Endothelial cell of umbilical vein (primary cell): Measurements from ENCODE around the gene PTPN2. TPM values are rescaled to one million over a fixed set of nuclear protein-coding genes. Genes with fewer than 3 reads are reported as not detected.

Experiments used
- BruUV-seq: library from RNA; stranded (reverse); fragments of 400-500 nt; replicated peaks from 2 replicates; lab custom pipeline; 2021; lab: Mats Ljungman, UMichigan
- CTCF ChIA-PET: fragments of 300-600, 350-600 bp; sonication (Branson Sonifier 250); formaldehyde crosslinking; loops from one replicate; lab custom pipeline; 2021; ENCODE audit warnings: antibody characterized with exemption, inconsistent platforms; lab: Charles Lee
- POLR2A ChIA-PET: fragments of 300-600, 350-600 bp; sonication (Branson Sonifier 250); formaldehyde crosslinking; loops from one replicate; lab custom pipeline; 2021; ENCODE audit warnings: antibody characterized with exemption, inconsistent platforms; lab: Charles Lee
- DNase-seq: peaks from one replicate; pipeline ENCODE4 v3.0.0-alpha.2; 2011; ENCODE audit warnings: low read depth, low spot score
- FAIRE-seq: peaks from 2 replicates; lab custom pipeline; 2011; peaks lifted over from hg19 to GRCh38; lab: Jason Lieb, UNC
- H2AFZ ChIP-seq: 2 replicates; pipeline ENCODE4 v1.6.0; 2012; ENCODE audit warnings: low read depth, low read length, control low read depth, inconsistent platforms
- H3K27ac ChIP-seq: 2 replicates; pipeline ENCODE4 v1.5.1; 2011; ENCODE audit warnings: low read depth, mild to moderate bottlenecking, control low read depth, low read length, moderate library complexity; ENCODE audit not compliant: insufficient read depth
- H3K27me3 ChIP-seq, 2 experiments: 2 replicates each; pipeline versions ENCODE4 v1.6.0 to v1.6.1; 2011; ENCODE audit warnings: low read length in 2 of 2, mixed read lengths in 1 of 2; ENCODE audit not compliant: control insufficient read depth in 2 of 2, insufficient read depth in 2 of 2
- H3K36me3 ChIP-seq, 2 experiments: 2 replicates in 1 of 2; 3 replicates in 1 of 2; pipeline ENCODE4 v1.5.1; 2011; ENCODE audit warnings: low read length in 2 of 2, mild to moderate bottlenecking in 1 of 2, moderate library complexity in 1 of 2; ENCODE audit not compliant: control insufficient read depth in 2 of 2, insufficient read depth in 2 of 2; ENCODE audit errors: extremely low read depth in 1 of 2
- H3K4me1 ChIP-seq: 3 replicates; pipeline ENCODE4 v1.5.1; 2011; ENCODE audit warnings: mild to moderate bottlenecking, low read length; ENCODE audit not compliant: control insufficient read depth, insufficient read depth; ENCODE audit errors: extremely low read depth
- H3K4me2 ChIP-seq: 2 replicates; pipeline ENCODE4 v1.6.1; 2011; ENCODE audit warnings: low read length, control low read depth, mixed read lengths; ENCODE audit not compliant: insufficient read depth
- H3K4me3 ChIP-seq, 3 experiments: fragments of 200-600 bp in 1 of 3; sonication (generic), shearing (Covaris generic) in 1 of 3; replicated peaks in 1 of 3; 2 replicates each; pipeline ENCODE4 v1.5.1; 2011 to 2016; ENCODE audit warnings: control low read depth in 3 of 3, low read length in 3 of 3, mild to moderate bottlenecking in 2 of 3, inconsistent platforms in 1 of 3, low read depth in 1 of 3, moderate library complexity in 1 of 3; ENCODE audit not compliant: insufficient read depth in 1 of 3
- H3K79me2 ChIP-seq: 2 replicates; pipeline ENCODE4 v1.6.0; 2012; ENCODE audit warnings: low read length, inconsistent platforms; ENCODE audit not compliant: control insufficient read depth, insufficient read depth
- H3K9ac ChIP-seq: replicated peaks from 2 replicates; pipeline ENCODE3; 2011; ENCODE audit warnings: low read length, control low read depth; ENCODE audit not compliant: insufficient read depth; ENCODE audit errors: extremely low read depth
- H3K9me1 ChIP-seq: replicated peaks from 3 replicates; pipeline ENCODE4 v1.6.0; 2011; ENCODE audit warnings: mild to moderate bottlenecking, low read length; ENCODE audit not compliant: control insufficient read depth, insufficient read depth; ENCODE audit errors: extremely low read depth
- H3K9me3 ChIP-seq: replicated peaks from 2 replicates; pipeline ENCODE4 v1.5.1; 2012; ENCODE audit warnings: low read length, inconsistent platforms; ENCODE audit not compliant: control insufficient read depth, insufficient read depth
- H4K20me1 ChIP-seq: replicated peaks from 2 replicates; pipeline ENCODE3; 2011; ENCODE audit warnings: mild to moderate bottlenecking, low read length; ENCODE audit not compliant: control insufficient read depth, insufficient read depth; ENCODE audit errors: extremely low read depth
- CTCF ChIP-seq, 2 donors: IDR thresholded peaks; 1 replicate in 1 of 2; 2 replicates in 1 of 2; pipeline ENCODE4 v1.5.1; 2011; ENCODE audit warnings: low read length in 2 of 2, mild to moderate bottlenecking in 2 of 2, moderate library complexity in 2 of 2, control low read depth in 1 of 2, inconsistent platforms in 1 of 2, low read depth in 1 of 2; ENCODE audit not compliant: insufficient read depth in 1 of 2; ENCODE audit errors: extremely low read depth in 1 of 2
- EZH2 ChIP-seq: IDR thresholded peaks from 2 replicates; pipeline ENCODE4 v1.6.1; 2012; ENCODE audit warnings: borderline replicate concordance, low read depth, mild to moderate bottlenecking, moderate library complexity, low read length, inconsistent platforms; ENCODE audit not compliant: severe bottlenecking
- FOS ChIP-seq: IDR thresholded peaks from 2 replicates; pipeline ENCODE4 v1.6.1; 2011; ENCODE audit warnings: mild to moderate bottlenecking, low read length, moderate library complexity, borderline replicate concordance; ENCODE audit not compliant: insufficient read depth
- GATA2 ChIP-seq: IDR thresholded peaks from 2 replicates; pipeline ENCODE4 v1.7.0; 2011; ENCODE audit warnings: low read depth, mild to moderate bottlenecking, moderate library complexity, mixed read lengths, low read length; ENCODE audit not compliant: insufficient read length, insufficient read depth
- JUN ChIP-seq: IDR thresholded peaks from 2 replicates; pipeline ENCODE4 v1.6.1; 2011; ENCODE audit warnings: borderline replicate concordance, low read depth; ENCODE audit not compliant: insufficient read length, insufficient read depth
- MYC ChIP-seq: IDR thresholded peaks from one replicate; pipeline ENCODE4 v1.6.1; 2011; ENCODE audit warnings: mild to moderate bottlenecking, low read depth, low read length
- POLR2A ChIP-seq: IDR thresholded peaks from 2 replicates; pipeline ENCODE4 v1.6.1; 2012; ENCODE audit warnings: low read depth, mild to moderate bottlenecking, control low read depth, low read length
- POLR2AphosphoS5 ChIP-seq: IDR thresholded peaks from 2 replicates; pipeline ENCODE4 v1.6.1; 2012; ENCODE audit warnings: low read depth, mild to moderate bottlenecking, control low read depth, low read length, moderate library complexity; ENCODE audit not compliant: insufficient read depth
- dilution Hi-C: fragments of 300-500 bp; cut with MboI; formaldehyde crosslinking; loops from one replicate; pipeline ENCODE4 v1.15.0; 2019; ENCODE audit warnings: low sequenced_read_pairs; ENCODE audit not compliant: extremely low pct_ligation_motif_present
- intact Hi-C: fragments of 100-400 bp; cut with micrococcal nuclease; formaldehyde crosslinking; loops from one replicate; pipeline ENCODE4 v1.10.0; 2022
- polyA plus RNA-seq, 4 experiments: library from polyadenylated mRNA; depleted of rRNA in 3 of 4; stranded (reverse) in 3 of 4; unstranded in 1 of 4; fragments of >200 nt; gene quantifications; 2 replicates each; pipeline versions ENCODE4 v1.2.1 to v1.2.3, GENCODE V29; 2011 to 2012; ENCODE audit warnings: missing spikeins in 1 of 4
- total RNA-seq: library from RNA; stranded (reverse); gene quantifications from 2 replicates; pipeline ENCODE4 v1.2.3, GENCODE V29; 2021
- TF ChIP-seq, protein P1 (sequence below): IDR thresholded peaks from 2 replicates; pipeline ENCODE4 v1.6.1; 2011; ENCODE audit not compliant: insufficient read depth, insufficient read length

Gene PTPN2
- total and polyA plus RNA-seq, 2 donors (not counting 3 experiments of a cell fraction or from before 2014, with no cell fraction given) = 8.2 to 20.9 TPM

DNA sequence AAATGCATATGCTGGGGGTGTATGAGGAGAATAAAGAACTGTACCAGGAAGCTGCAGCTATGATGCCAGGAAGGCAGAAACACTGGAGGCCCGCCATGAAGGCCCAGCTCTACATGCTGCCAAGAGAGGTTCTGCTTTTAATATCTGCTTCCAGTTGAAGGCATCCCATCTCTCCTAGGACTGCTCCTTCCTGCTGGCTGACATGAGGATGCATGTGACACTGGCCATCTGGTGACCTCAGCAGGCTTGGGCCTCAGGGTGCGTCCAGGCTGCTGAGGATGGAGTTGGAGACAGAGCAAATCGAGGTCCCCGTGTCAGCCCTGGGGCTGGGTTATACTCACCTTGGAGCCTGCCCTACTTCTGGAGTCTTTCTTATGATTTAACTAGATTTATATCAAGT is 132.1 kb downstream of the PTPN2 start:
- POLR2A ChIA-PET = no interaction called here
- TF ChIP-seq CTCF (IDR thresholded peaks at IDR 0.05; ENCODE audit: extremely low read depth in 1 of 2, insufficient read depth in 1 of 2, low read depth in 1 of 2, low read length in 2 of 2) = no peak
- TF ChIP-seq GATA2 = no peak
- TF ChIP-seq, protein P1, sequence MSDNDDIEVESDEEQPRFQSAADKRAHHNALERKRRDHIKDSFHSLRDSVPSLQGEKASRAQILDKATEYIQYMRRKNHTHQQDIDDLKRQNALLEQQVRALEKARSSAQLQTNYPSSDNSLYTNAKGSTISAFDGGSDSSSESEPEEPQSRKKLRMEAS = no peak
- no peak for TF ChIP-seq JUN
- TF ChIP-seq EZH2 = no peak
- no peak for TF ChIP-seq POLR2A
- no peak for TF ChIP-seq POLR2AphosphoS5
- no peak for TF ChIP-seq FOS
- no peak for TF ChIP-seq MYC
- no peaks in the 10 kb centered on the region for H3K4me1 ChIP-seq
- no peaks in the 10 kb centered on the region for H3K9me1 ChIP-seq
- H4K20me1 ChIP-seq = no peaks in the 10 kb centered on the region
- no TSS peak for BruUV-seq
- no peak overlapping the region for H3K27ac ChIP-seq
- no peak overlapping the region for H3K4me2 ChIP-seq
- CTCF ChIA-PET = interaction anchor here (0.9 kb wide), 1 partner anchor 183 kb away, joined by 3 read pairs; no protein-coding TSS in a partner anchor
- no peak overlapping the region for H3K4me3 ChIP-seq
- no peaks in the 10 kb centered on the region for H3K79me2 ChIP-seq
- no peaks in the 10 kb centered on the region for H3K36me3 ChIP-seq
- no peak overlapping the region for H3K9ac ChIP-seq
- DNase-seq (no peak), FAIRE-seq (no peak)
- H3K9me3 ChIP-seq = no peaks in the 10 kb centered on the region
- H2AFZ ChIP-seq = no peak overlapping the region
- peaks cover 0 to 2% of the 10 kb centered on the region in 2 experiments for H3K27me3 ChIP-seq
- dilution Hi-C loops (no loop called here), intact Hi-C loops (no loop called here)
